ENCODE data around the gene TRPV3.

DNA sequence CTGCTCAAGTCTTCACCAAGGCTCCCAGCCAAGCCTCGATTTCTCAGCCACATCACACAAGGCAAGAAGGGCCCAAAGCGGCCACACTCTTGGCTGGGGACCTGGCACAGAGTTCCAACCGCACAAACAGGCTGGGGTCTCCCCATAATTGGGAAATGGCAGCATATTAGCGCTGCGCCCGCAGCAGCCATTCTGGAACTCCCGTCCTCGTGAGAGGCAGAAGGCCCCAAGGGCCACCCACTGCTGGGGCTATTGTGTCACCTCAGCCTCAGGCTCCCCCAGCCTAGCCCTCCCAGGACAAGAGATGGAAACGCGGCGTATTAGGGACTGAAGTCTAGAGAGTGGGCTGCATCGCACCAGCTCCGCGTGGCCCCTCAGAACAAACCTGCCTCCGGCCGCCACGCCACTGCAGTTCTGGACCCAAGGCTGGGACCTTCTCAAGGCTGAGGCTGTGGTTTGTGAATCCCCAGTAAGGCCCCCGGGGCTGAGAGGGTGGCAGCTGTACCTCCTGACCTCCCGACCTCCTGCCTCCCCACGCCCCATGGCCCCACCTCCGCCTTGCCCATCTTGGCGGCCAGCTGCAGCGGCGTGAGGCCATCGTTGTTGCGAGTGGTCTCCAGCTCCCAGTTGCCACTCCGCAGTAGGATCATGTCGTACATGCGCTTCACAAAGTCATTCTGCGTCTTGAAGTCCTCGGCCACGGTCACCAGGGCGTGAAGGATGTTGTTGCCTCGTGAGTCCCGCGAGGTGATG lies 25.3 kb downstream of the TRPV3 start:
- TF ChIP-seq, protein P1, sequence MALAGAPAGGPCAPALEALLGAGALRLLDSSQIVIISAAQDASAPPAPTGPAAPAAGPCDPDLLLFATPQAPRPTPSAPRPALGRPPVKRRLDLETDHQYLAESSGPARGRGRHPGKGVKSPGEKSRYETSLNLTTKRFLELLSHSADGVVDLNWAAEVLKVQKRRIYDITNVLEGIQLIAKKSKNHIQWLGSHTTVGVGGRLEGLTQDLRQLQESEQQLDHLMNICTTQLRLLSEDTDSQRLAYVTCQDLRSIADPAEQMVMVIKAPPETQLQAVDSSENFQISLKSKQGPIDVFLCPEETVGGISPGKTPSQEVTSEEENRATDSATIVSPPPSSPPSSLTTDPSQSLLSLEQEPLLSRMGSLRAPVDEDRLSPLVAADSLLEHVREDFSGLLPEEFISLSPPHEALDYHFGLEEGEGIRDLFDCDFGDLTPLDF (CRISPR knock-in tag; IDR thresholded peaks at IDR 0.05), result no peak
- TF ChIP-seq SOX15 (CRISPR knock-in tag; IDR thresholded peaks at IDR 0.05) (no peak), CTCF (IDR thresholded peaks at IDR 0.05) (no peak), NFE2L1 (CRISPR knock-in tag; IDR thresholded peaks at IDR 0.05) (no peak), CREM (CRISPR knock-in tag; IDR thresholded peaks at IDR 0.05) (no peak), ZNF138 (CRISPR knock-in tag; conservative IDR thresholded peaks at IDR 0.05) (no peak), PREB (CRISPR knock-in tag; IDR thresholded peaks at IDR 0.05; ENCODE audit: borderline replicate concordance) (no peak), MAX (CRISPR knock-in tag; IDR thresholded peaks at IDR 0.05) (no peak), ZNF425 (CRISPR knock-in tag; conservative IDR thresholded peaks at IDR 0.05) (no peak), ZNF396 (CRISPR knock-in tag; IDR thresholded peaks at IDR 0.05; ENCODE audit: borderline replicate concordance) (no peak), IRF2 (CRISPR knock-in tag; IDR thresholded peaks at IDR 0.05; ENCODE audit: borderline replicate concordance, low read depth) (no peak)
